SK-N-SH (cell line): ENCODE data around the gene PORCN. TPM values are rescaled to one million over a fixed set of nuclear protein-coding genes. Genes with fewer than 3 reads are reported as not detected.

Source experiments
- CTCF ChIA-PET: fragments of 300-600, 350-600 bp; formaldehyde crosslinking; extraction: SDS; loops from one replicate; lab custom pipeline; 2021; lab: Yijun Ruan, JAX
- POLR2A ChIA-PET: fragments of 350-600 bp; sonication (Branson Sonifier 250); formaldehyde crosslinking; extraction: SDS; loops from one replicate; lab custom pipeline; 2020; ENCODE audit warnings: antibody characterized with exemption, inconsistent platforms; lab: Yijun Ruan, JAX
- DNase-seq: peaks from one replicate; pipeline ENCODE4 v3.0.0; 2012
- H2AFZ ChIP-seq: fragments of 200-600 bp; sonication (generic); 2 replicates; pipeline ENCODE4 v1.8.1; 2016; ENCODE audit warnings: antibody characterized with exemption, mild to moderate bottlenecking, low read depth
- H3F3A ChIP-seq: fragments of 200-600 bp; sonication (generic); replicated peaks from 2 replicates; pipeline ENCODE3; 2016; ENCODE audit warnings: antibody characterized with exemption, mild to moderate bottlenecking; ENCODE audit not compliant: insufficient read depth
- H3K27ac ChIP-seq, 2 experiments: fragments of 200-500 bp in 1 of 2; fragments of 200-600 bp in 1 of 2; sonication (Bioruptor generic) in 1 of 2; sonication (generic), shearing (Covaris generic) in 1 of 2; 2 replicates each; pipeline versions ENCODE4 v1.5.1 to v1.6.1; 2014 to 2016; ENCODE audit warnings: low read depth in 2 of 2, inconsistent platforms in 1 of 2, low read length in 1 of 2, mild to moderate bottlenecking in 1 of 2, mixed read lengths in 1 of 2
- H3K27me3 ChIP-seq: fragments of 200-600 bp; sonication (generic), shearing (Covaris generic); 2 replicates; pipeline ENCODE4 v1.6.1; 2016; ENCODE audit warnings: mixed run types; ENCODE audit not compliant: insufficient read depth
- H3K36me3 ChIP-seq, 2 experiments: fragments of 200-500 bp in 1 of 2; fragments of 200-600 bp in 1 of 2; sonication (Bioruptor generic) in 1 of 2; sonication (generic) in 1 of 2; replicated peaks in 1 of 2; 2 replicates each; pipeline versions ENCODE3 to v1.5.1; 2014 to 2016; ENCODE audit warnings: low read length in 1 of 2, mild to moderate bottlenecking in 1 of 2; ENCODE audit not compliant: insufficient read depth in 2 of 2, control insufficient read depth in 1 of 2
- H3K4me1 ChIP-seq, 2 experiments: fragments of 200-500 bp in 1 of 2; fragments of 200-600 bp in 1 of 2; sonication (Bioruptor generic) in 1 of 2; sonication (generic), shearing (Covaris generic) in 1 of 2; 2 replicates each; pipeline versions ENCODE4 v1.5.1 to v1.6.1; 2014 to 2016; ENCODE audit warnings: low read depth in 1 of 2, low read length in 1 of 2, mixed run types in 1 of 2; ENCODE audit not compliant: insufficient read depth in 2 of 2, control insufficient read depth in 1 of 2
- H3K4me2 ChIP-seq: fragments of 200-600 bp; sonication (generic), shearing (Covaris generic); 2 replicates; pipeline ENCODE4 v1.6.1; 2017; ENCODE audit warnings: mixed run types
- H3K4me3 ChIP-seq, 2 experiments: fragments of 200-500 bp in 1 of 2; fragments of 200-600 bp in 1 of 2; sonication (Bioruptor generic) in 1 of 2; sonication (generic), shearing (Covaris generic) in 1 of 2; 2 replicates each; pipeline versions ENCODE4 v1.5.1 to v1.8.1; 2014 to 2016; ENCODE audit warnings: low read depth in 2 of 2, inconsistent platforms in 1 of 2, low read length in 1 of 2, mild to moderate bottlenecking in 1 of 2, mixed read lengths in 1 of 2, moderate library complexity in 1 of 2
- H3K79me2 ChIP-seq: fragments of 200-600 bp; sonication (generic); 2 replicates; pipeline ENCODE4 v1.8.1; 2017; ENCODE audit warnings: mild to moderate bottlenecking; ENCODE audit not compliant: insufficient read depth
- H3K9ac ChIP-seq: fragments of 200-600 bp; sonication (generic); 2 replicates; pipeline ENCODE4 v1.6.1; 2017; ENCODE audit warnings: mixed run types
- H3K9me2 ChIP-seq: fragments of 200-600 bp; sonication (generic); 2 replicates; pipeline ENCODE4 v1.6.1; 2017; ENCODE audit warnings: mixed run types
- H3K9me3 ChIP-seq: fragments of 200-600 bp; sonication (generic); 2 replicates; pipeline ENCODE4 v1.6.1; 2017; ENCODE audit warnings: mixed run types, mild to moderate bottlenecking, moderate library complexity
- H4K20me1 ChIP-seq: fragments of 200-600 bp; sonication (generic); 2 replicates; pipeline ENCODE4 v1.6.1; 2017; ENCODE audit warnings: mild to moderate bottlenecking, mixed run types; ENCODE audit not compliant: insufficient read depth
- CHD2 ChIP-seq: fragments of 150-350 bp; IDR thresholded peaks from 2 replicates; pipeline ENCODE4 v1.6.1; 2018; ENCODE audit warnings: low read length; ENCODE audit not compliant: partially characterized antibody
- ELF1 ChIP-seq: IDR thresholded peaks from 2 replicates; pipeline ENCODE4 v1.4.0; 2012
- FOSL2 ChIP-seq: IDR thresholded peaks from 2 replicates; pipeline ENCODE4 v1.4.0; 2012; ENCODE audit warnings: low read depth, mild to moderate bottlenecking, moderate library complexity, borderline replicate concordance
- FOXM1 ChIP-seq: IDR thresholded peaks from 2 replicates; pipeline ENCODE4 v1.4.0; 2012; ENCODE audit warnings: low read depth, mild to moderate bottlenecking
- GABPA ChIP-seq: IDR thresholded peaks from 2 replicates; pipeline ENCODE4 v1.4.0; 2012; ENCODE audit warnings: low read depth, mild to moderate bottlenecking
- JUND ChIP-seq: IDR thresholded peaks from 2 replicates; pipeline ENCODE4 v1.4.0; 2012
- MAX ChIP-seq: IDR thresholded peaks from 2 replicates; pipeline ENCODE4 v1.4.0; 2012; ENCODE audit warnings: low read depth
- MEF2A ChIP-seq: IDR thresholded peaks from 2 replicates; pipeline ENCODE4 v1.4.0; 2012; ENCODE audit warnings: low read depth, borderline replicate concordance
- MXI1 ChIP-seq: IDR thresholded peaks from 2 replicates; pipeline ENCODE4 v1.6.1; 2012; ENCODE audit warnings: mild to moderate bottlenecking, low read depth, low read length, improper control_type of control experiment
- NFIC ChIP-seq: IDR thresholded peaks from 2 replicates; pipeline ENCODE4 v1.4.0; 2012; ENCODE audit warnings: borderline replicate concordance
- POLR2AphosphoS5 ChIP-seq: IDR thresholded peaks from 2 replicates; pipeline ENCODE4 v1.6.1; 2012; ENCODE audit warnings: low read depth, low read length
- RAD21 ChIP-seq: IDR thresholded peaks from 2 replicates; pipeline ENCODE4 v1.6.1; 2012; ENCODE audit warnings: mild to moderate bottlenecking, low read length
- RCOR1 ChIP-seq: fragments of 150-350 bp; IDR thresholded peaks from 2 replicates; pipeline ENCODE4 v1.6.1; 2017; ENCODE audit warnings: antibody characterized with exemption, low read length
- REST ChIP-seq: IDR thresholded peaks from 2 replicates; pipeline ENCODE4 v1.6.1; 2012; ENCODE audit warnings: mild to moderate bottlenecking, low read depth, low read length, moderate library complexity
- RFX5 ChIP-seq: IDR thresholded peaks from 2 replicates; pipeline ENCODE4 v1.6.1; 2012; ENCODE audit warnings: mild to moderate bottlenecking, improper control_type of control experiment, low read length
- SIN3A ChIP-seq: IDR thresholded peaks from 2 replicates; pipeline ENCODE4 v1.6.1; 2012; ENCODE audit warnings: low read depth, mild to moderate bottlenecking, low read length, moderate library complexity, borderline replicate concordance
- TCF12 ChIP-seq: IDR thresholded peaks from 2 replicates; pipeline ENCODE4 v1.4.0; 2012
- TEAD4 ChIP-seq: IDR thresholded peaks from 2 replicates; pipeline ENCODE4 v1.4.0; 2012; ENCODE audit warnings: mild to moderate bottlenecking, borderline replicate concordance; ENCODE audit not compliant: insufficient read depth
- YY1 ChIP-seq: IDR thresholded peaks from 2 replicates; pipeline ENCODE4 v1.4.0; 2012; ENCODE audit warnings: low read depth, mild to moderate bottlenecking
- WGBS: methylation state at CpG from one replicate; pipeline ENCODE4 v1.1.6; 2017; ENCODE audit warnings: low lambda C conversion rate; 5-methylcytosine and 5-hydroxymethylcytosine counted together
- polyA plus RNA-seq, 3 experiments: library from polyadenylated mRNA; depleted of rRNA; stranded (reverse); fragments of >200 nt; gene quantifications; 2 replicates each; pipeline ENCODE4 v1.2.3, GENCODE V29; 2012
- TF ChIP-seq, protein P1 (sequence below): fragments of 200-600 bp; sonication (generic); IDR thresholded peaks from 2 replicates; pipeline ENCODE4 v1.6.1; 2017; ENCODE audit warnings: antibody characterized with exemption, mild to moderate bottlenecking, moderate library complexity

The PORCN gene
- polyA plus RNA-seq, 1 of the 3 experiments (the other 2 are of a cell fraction) = 11.0 TPM

DNA sequence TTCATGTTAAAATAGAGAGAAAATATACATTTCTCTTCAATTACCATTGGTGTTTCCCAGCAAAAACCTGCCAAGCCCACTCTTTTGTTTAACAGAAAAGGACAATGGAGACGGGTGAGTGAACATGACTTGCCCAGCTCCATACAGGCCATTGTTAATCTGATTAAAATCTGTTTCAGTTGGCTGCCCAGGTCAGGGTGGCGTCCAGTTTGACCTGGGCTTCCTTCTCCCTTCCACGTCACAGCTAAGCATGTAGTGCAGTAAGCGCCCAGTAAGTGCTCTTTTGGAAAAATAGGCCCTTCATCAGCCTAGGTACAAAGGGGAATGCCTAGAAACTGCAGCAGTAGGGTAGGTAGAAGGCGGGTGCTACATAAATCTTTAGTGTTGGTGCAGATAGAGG, 1.5 kb upstream of the PORCN start:
- Histone ChIP-seq H2AFZ (no peak overlapping the region), H3K4me3 (no peak overlapping the region), H3K79me2 (no peaks in the 10 kb centered on the region), H3K27me3 (no peaks in the 10 kb centered on the region; the same call in 1 of the 2 replicates), H3K4me2 (no peak overlapping the region), H3K9me2 (no peaks in the 10 kb centered on the region), H3K36me3 (no peaks in the 10 kb centered on the region), H3K27ac (no peak overlapping the region), H3K9me3 (no peaks in the 10 kb centered on the region), H4K20me1 (no peaks in the 10 kb centered on the region), H3K9ac (no peak overlapping the region), H3F3A (no peaks in the 10 kb centered on the region), H3K4me1 (peaks cover 0 to 7% of the 10 kb centered on the region in 2 experiments; a peak in 1 of 4 replicates)
- DNase-seq = no peak
- ChIA-PET POLR2A (no interaction called here), CTCF (interaction anchor here (1.2 kb wide), 1 partner anchor 12 kb away, joined by 3 read pairs; no protein-coding TSS in a partner anchor)
- TF ChIP-seq FOSL2 = no peak
- no peak for TF ChIP-seq SIN3A
- no peak for TF ChIP-seq TCF12
- no peak for TF ChIP-seq MAX
- no peak for TF ChIP-seq TEAD4
- TF ChIP-seq GABPA = no peak
- no peak for TF ChIP-seq REST
- no peak for TF ChIP-seq FOXM1
- no peak for TF ChIP-seq POLR2AphosphoS5
- TF ChIP-seq ELF1 = no peak
- no peak for TF ChIP-seq YY1
- TF ChIP-seq, protein P1, sequence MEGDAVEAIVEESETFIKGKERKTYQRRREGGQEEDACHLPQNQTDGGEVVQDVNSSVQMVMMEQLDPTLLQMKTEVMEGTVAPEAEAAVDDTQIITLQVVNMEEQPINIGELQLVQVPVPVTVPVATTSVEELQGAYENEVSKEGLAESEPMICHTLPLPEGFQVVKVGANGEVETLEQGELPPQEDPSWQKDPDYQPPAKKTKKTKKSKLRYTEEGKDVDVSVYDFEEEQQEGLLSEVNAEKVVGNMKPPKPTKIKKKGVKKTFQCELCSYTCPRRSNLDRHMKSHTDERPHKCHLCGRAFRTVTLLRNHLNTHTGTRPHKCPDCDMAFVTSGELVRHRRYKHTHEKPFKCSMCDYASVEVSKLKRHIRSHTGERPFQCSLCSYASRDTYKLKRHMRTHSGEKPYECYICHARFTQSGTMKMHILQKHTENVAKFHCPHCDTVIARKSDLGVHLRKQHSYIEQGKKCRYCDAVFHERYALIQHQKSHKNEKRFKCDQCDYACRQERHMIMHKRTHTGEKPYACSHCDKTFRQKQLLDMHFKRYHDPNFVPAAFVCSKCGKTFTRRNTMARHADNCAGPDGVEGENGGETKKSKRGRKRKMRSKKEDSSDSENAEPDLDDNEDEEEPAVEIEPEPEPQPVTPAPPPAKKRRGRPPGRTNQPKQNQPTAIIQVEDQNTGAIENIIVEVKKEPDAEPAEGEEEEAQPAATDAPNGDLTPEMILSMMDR = no peak
- no peak for TF ChIP-seq RCOR1
- TF ChIP-seq JUND = no peak
- no peak for TF ChIP-seq MXI1
- no peak for TF ChIP-seq MEF2A
- no peak for TF ChIP-seq RFX5
- TF ChIP-seq CHD2 = no peak
- no peak for TF ChIP-seq RAD21
- no peak for TF ChIP-seq NFIC
- 68% methylated on average over 5 of the region's 5 CpGs for WGBS
